K562 (cell line): ENCODE measurements around the gene MAST1. TPM values are rescaled to one million over a fixed set of nuclear protein-coding genes. Genes with fewer than 3 reads are reported as not detected.

ENCODE experiments used
- ATAC-seq: fragments of 200-7000 bp; cut with Tn5 transposase; 3 replicates; pipeline ENCODE4 v1.9.1; 2020; ENCODE audit warnings: moderate library complexity
- BruUV-seq: library from RNA; stranded (reverse); fragments of 400-500 nt; replicated peaks from 2 replicates; lab custom pipeline; 2021; lab: Mats Ljungman, UMichigan
- CTCF ChIA-PET: fragments of 300-600 bp; formaldehyde crosslinking; extraction: SDS; loops from one replicate; lab custom pipeline; 2021; ENCODE audit warnings: low intra/inter-chr PET ratio; lab: Yijun Ruan, JAX
- POLR2A ChIA-PET: fragments of 300-600, 350-650 bp; sonication (Branson Sonifier 250); formaldehyde crosslinking; extraction: SDS; loops from one replicate; lab custom pipeline; 2021; ENCODE audit warnings: antibody characterized with exemption, inconsistent platforms; lab: Yijun Ruan, JAX
- DNase-seq, 4 experiments: peaks; one replicate each; pipeline versions ENCODE4 v3.0.0 to v3.0.0-alpha.2; 2011 to 2018; ENCODE audit warnings: low spot score in 3 of 4, mixed read lengths in 3 of 4; ENCODE audit errors: extremely low read depth in 1 of 4
- FAIRE-seq: peaks from 2 replicates; lab custom pipeline; 2011; peaks lifted over from hg19 to GRCh38; lab: Jason Lieb, UNC
- H2AFZ ChIP-seq: 2 replicates; pipeline ENCODE4 v1.6.0; 2011; ENCODE audit warnings: low read depth, low read length, control low read depth, inconsistent platforms
- H3K27ac ChIP-seq: fragments of 200-600 bp; 3 replicates; pipeline ENCODE4 v1.8.0; 2011; ENCODE audit warnings: low read depth, mild to moderate bottlenecking, control low read depth, inconsistent platforms, low read length, moderate library complexity, mixed read lengths; ENCODE audit errors: extremely low read depth
- H3K27me3 ChIP-seq, 2 experiments: fragments of 300-600 bp in 1 of 2; 2 replicates in 1 of 2; 3 replicates in 1 of 2; pipeline versions ENCODE4 v1.6.0 to v1.8.0; 2011; ENCODE audit warnings: inconsistent platforms in 2 of 2, low read length in 2 of 2, mild to moderate bottlenecking in 1 of 2, mixed read lengths in 1 of 2, moderate library complexity in 1 of 2; ENCODE audit not compliant: control insufficient read depth in 2 of 2, insufficient read depth in 2 of 2
- H3K36me3 ChIP-seq: fragments of 300-600 bp; 3 replicates; pipeline ENCODE4 v1.8.0; 2011; ENCODE audit warnings: mild to moderate bottlenecking, low read length, inconsistent platforms; ENCODE audit not compliant: control insufficient read depth, insufficient read depth
- H3K4me1 ChIP-seq, 2 experiments: fragments of 200-600 bp in 1 of 2; replicated peaks in 1 of 2; 2 replicates in 1 of 2; 3 replicates in 1 of 2; pipeline versions ENCODE4 v1.5.1 to v1.8.0; 2011; ENCODE audit warnings: inconsistent platforms in 2 of 2, low read length in 2 of 2, mild to moderate bottlenecking in 1 of 2, mixed read lengths in 1 of 2, moderate library complexity in 1 of 2; ENCODE audit not compliant: control insufficient read depth in 2 of 2, insufficient read depth in 2 of 2
- H3K4me2 ChIP-seq: 2 replicates; pipeline ENCODE4 v1.6.1; 2011; ENCODE audit warnings: low read length, control low read depth, inconsistent platforms, mixed read lengths; ENCODE audit not compliant: insufficient read depth
- H3K4me3 ChIP-seq: fragments of 200-600 bp; sonication (generic), shearing (Covaris generic); 2 replicates; pipeline ENCODE4 v1.5.1; 2016; ENCODE audit warnings: control low read depth, inconsistent platforms
- H3K79me2 ChIP-seq: fragments of 200-600 bp; 3 replicates; pipeline ENCODE4 v1.8.0; 2011; ENCODE audit warnings: low read length, inconsistent platforms; ENCODE audit not compliant: control insufficient read depth, insufficient read depth
- H3K9ac ChIP-seq, 2 experiments: 2 replicates each; pipeline versions ENCODE4 v1.6.0 to v1.6.1; 2011; ENCODE audit warnings: low read depth in 2 of 2, low read length in 2 of 2, control low read depth in 1 of 2, inconsistent platforms in 1 of 2, mild to moderate bottlenecking in 1 of 2, mixed read lengths in 1 of 2; ENCODE audit not compliant: insufficient read depth in 1 of 2
- H3K9me1 ChIP-seq: one replicate; pipeline ENCODE4 v1.6.0; 2011; ENCODE audit warnings: inconsistent platforms, mild to moderate bottlenecking, low read length, moderate library complexity; ENCODE audit not compliant: control insufficient read depth, insufficient read depth
- H3K9me3 ChIP-seq: replicated peaks from 2 replicates; pipeline ENCODE4 v1.5.1; 2011; ENCODE audit warnings: low read depth, low read length, inconsistent platforms; ENCODE audit not compliant: control insufficient read depth, insufficient read depth
- H4K20me1 ChIP-seq: replicated peaks from 2 replicates; pipeline ENCODE4 v1.6.1; 2011; ENCODE audit warnings: low read length, inconsistent platforms, mixed read lengths; ENCODE audit not compliant: control insufficient read depth, insufficient read depth
- JUND ChIP-seq, 2 experiments: IDR thresholded peaks; 2 replicates in 1 of 2; 3 replicates in 1 of 2; pipeline ENCODE4 v1.6.1; 2011; ENCODE audit warnings: borderline replicate concordance in 2 of 2, low read depth in 2 of 2, low read length in 2 of 2, improper control_type of control experiment in 1 of 2, missing biosample characterization in 1 of 2, missing genetic modification characterization in 1 of 2, missing genetic modification reagents in 1 of 2
- NCOA4 ChIP-seq: fragments of 450-650 bp; IDR thresholded peaks from 2 replicates; pipeline ENCODE4 v1.6.1; 2018; ENCODE audit warnings: mild to moderate bottlenecking; ENCODE audit not compliant: partially characterized antibody
- RBM17 ChIP-seq: fragments of 200-400 bp; formaldehyde crosslinking; IDR thresholded peaks from 2 replicates; pipeline ENCODE4 v1.6.1; 2017; ENCODE audit warnings: low read depth, mild to moderate bottlenecking, low read length, borderline replicate concordance
- RBM25 ChIP-seq: fragments of 200-400 bp; formaldehyde crosslinking; IDR thresholded peaks from 2 replicates; pipeline ENCODE4 v1.6.1; 2018; ENCODE audit warnings: low read length, low read depth, moderate library complexity; ENCODE audit not compliant: severe bottlenecking
- ZNF24 ChIP-seq: fragments of 450-650 bp; IDR thresholded peaks from 2 replicates; pipeline ENCODE4 v1.6.1; 2016
- WGBS: fragments of 100-300 bp; shearing (Covaris generic); methylation state at CpG from one replicate; pipeline ENCODE4 v1.1.6; 2016; ENCODE audit warnings: low coverage, mixed read lengths; ENCODE audit not compliant: insufficient coverage; ENCODE audit errors: missing lambda C conversion rate; 5-methylcytosine and 5-hydroxymethylcytosine counted together
- in situ Hi-C: fragments of 300-500 bp; cut with MboI; formaldehyde crosslinking; loops from 4 replicates; pipeline ENCODE4 v1.15.0; 2018; ENCODE audit warnings: inconsistent platforms, mixed read lengths
- intact Hi-C: fragments of 100-400 bp; cut with micrococcal nuclease; formaldehyde crosslinking; loops from 2 replicates; pipeline ENCODE4 v1.14.2; 2022
- polyA plus RNA-seq, 8 experiments: library from polyadenylated mRNA; depleted of rRNA in 4 of 8; stranded (reverse) in 5 of 8; unstranded in 3 of 8; fragments of >200 nt; fragmentation: Nextera tagmentation in 2 of 8; fragmentation: Illumina TruSeq in 1 of 8; extraction: Ambion mirVana in 2 of 8; extraction: Trizol in 1 of 8; gene quantifications; 2 replicates each; pipeline versions ENCODE4 v1.2.1 to v1.2.3, GENCODE V29; 2011 to 2014; ENCODE audit warnings: inconsistent platforms in 1 of 8, missing spikeins in 1 of 8
- total RNA-seq, 7 experiments: library from RNA; depleted of rRNA in 6 of 7; stranded (reverse); fragments of >200 nt in 6 of 7; fragmentation: Illumina TruSeq in 2 of 7; extraction: Trizol in 2 of 7; gene quantifications; 2 replicates each; pipeline versions ENCODE4 v1.2.1 to v1.2.3, GENCODE V29; 2011 to 2021; ENCODE audit warnings: low replicate concordance in 1 of 7
- TF ChIP-seq, protein P1 (sequence below): fragments of 450-650 bp; IDR thresholded peaks from 2 replicates; pipeline ENCODE4 v1.6.1; 2016; ENCODE audit warnings: borderline replicate concordance
- TF ChIP-seq, protein P2 (sequence below), 2 experiments: fragments of 450-650 bp; formaldehyde crosslinking in 1 of 2; IDR thresholded peaks; 2 replicates each; pipeline versions ENCODE4 v1.4.0 to v1.6.1; 2014 to 2020; ENCODE audit warnings: mild to moderate bottlenecking in 2 of 2, borderline replicate concordance in 1 of 2, low read depth in 1 of 2
- TF ChIP-seq, protein P3 (sequence below): fragments of 250-450 bp; sonication (Bioruptor Pico); IDR thresholded peaks from 2 replicates; pipeline ENCODE4 v1.5.0; 2021

MAST1 gene
- total and polyA plus RNA-seq, 9 of the 15 experiments (the other 6 are each of a cell fraction or from before 2014, with no cell fraction given), result 0.48 to 10.3 (median 3.9) TPM

DNA sequence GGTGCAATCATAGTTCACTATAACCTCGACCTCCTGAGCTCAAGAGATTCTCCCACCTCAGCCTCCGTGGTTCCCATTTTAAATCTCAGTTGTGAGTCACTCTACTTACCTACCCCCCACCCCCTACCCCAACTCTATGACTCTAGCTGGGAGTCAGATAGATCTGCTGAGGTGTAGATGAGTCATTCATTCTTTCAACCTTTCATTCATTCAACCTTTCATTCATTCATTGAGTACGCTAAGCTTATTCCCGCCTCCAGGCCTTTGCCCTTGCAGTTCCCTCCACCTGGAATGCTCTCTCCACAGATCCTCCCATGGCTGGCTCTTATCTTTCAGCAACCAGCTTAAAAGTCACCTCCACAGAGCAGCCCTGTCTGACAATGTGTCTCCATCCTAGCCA, 1.1 kb upstream of the MAST1 start:
- FAIRE-seq, result peak; percentile 15
- intact Hi-C loops, result loop anchor here (5.0 kb wide), 1 partner anchor 50 kb away; the partner anchor contains the start of gene KLF1
- Histone ChIP-seq H3K9me3 (no peaks in the 10 kb centered on the region), H4K20me1 (peaks cover 15% of the 10 kb centered on the region), H3K9me1 (no peaks in the 10 kb centered on the region), H3K4me2 (no peak overlapping the region), H2AFZ (no peak overlapping the region), H3K79me2 (peaks cover 20% of the 10 kb centered on the region), H3K9ac (no peak overlapping the region), H3K27ac (no peak overlapping the region), H3K4me1 (peaks cover 53 to 72% of the 10 kb centered on the region in 2 experiments), H3K4me3 (no peak overlapping the region), H3K27me3 (no peaks in the 10 kb centered on the region; a peak in 1 of 5 replicates), H3K36me3 (peaks cover 2% of the 10 kb centered on the region; the same call in 1 of the 3 replicates)
- in situ Hi-C loops, result no loop called here
- ATAC-seq, result no peak
- whole genome bisulfite sequencing, result 54% methylated on average over 4 of the region's 4 CpGs
- peak in 3 of 4 experiments; percentile 39 to 47 (median 44) for DNase-seq
- BruUV-seq, result no TSS peak
- CTCF ChIA-PET, result no interaction called here
- POLR2A ChIA-PET, result interaction anchor here (0.9 kb wide), 1 partner anchor 70 kb away, joined by 4 read pairs; no protein-coding TSS in a partner anchor
- TF ChIP-seq RBM25 (peak; percentile 14), RBM17 (no peak), JUND (IDR thresholded peaks at IDR 0.05; ENCODE audit: borderline replicate concordance, low read depth, low read length) (peak; percentile 54), JUND (tag; IDR thresholded peaks at IDR 0.05; ENCODE audit: borderline replicate concordance, low read depth, low read length) (no peak), ZNF24 (peak; percentile 94), NCOA4 (no peak)
- TF ChIP-seq, protein P1, sequence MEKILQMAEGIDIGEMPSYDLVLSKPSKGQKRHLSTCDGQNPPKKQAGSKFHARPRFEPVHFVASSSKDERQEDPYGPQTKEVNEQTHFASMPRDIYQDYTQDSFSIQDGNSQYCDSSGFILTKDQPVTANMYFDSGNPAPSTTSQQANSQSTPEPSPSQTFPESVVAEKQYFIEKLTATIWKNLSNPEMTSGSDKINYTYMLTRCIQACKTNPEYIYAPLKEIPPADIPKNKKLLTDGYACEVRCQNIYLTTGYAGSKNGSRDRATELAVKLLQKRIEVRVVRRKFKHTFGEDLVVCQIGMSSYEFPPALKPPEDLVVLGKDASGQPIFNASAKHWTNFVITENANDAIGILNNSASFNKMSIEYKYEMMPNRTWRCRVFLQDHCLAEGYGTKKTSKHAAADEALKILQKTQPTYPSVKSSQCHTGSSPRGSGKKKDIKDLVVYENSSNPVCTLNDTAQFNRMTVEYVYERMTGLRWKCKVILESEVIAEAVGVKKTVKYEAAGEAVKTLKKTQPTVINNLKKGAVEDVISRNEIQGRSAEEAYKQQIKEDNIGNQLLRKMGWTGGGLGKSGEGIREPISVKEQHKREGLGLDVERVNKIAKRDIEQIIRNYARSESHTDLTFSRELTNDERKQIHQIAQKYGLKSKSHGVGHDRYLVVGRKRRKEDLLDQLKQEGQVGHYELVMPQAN, result no peak
- TF ChIP-seq, protein P2, sequence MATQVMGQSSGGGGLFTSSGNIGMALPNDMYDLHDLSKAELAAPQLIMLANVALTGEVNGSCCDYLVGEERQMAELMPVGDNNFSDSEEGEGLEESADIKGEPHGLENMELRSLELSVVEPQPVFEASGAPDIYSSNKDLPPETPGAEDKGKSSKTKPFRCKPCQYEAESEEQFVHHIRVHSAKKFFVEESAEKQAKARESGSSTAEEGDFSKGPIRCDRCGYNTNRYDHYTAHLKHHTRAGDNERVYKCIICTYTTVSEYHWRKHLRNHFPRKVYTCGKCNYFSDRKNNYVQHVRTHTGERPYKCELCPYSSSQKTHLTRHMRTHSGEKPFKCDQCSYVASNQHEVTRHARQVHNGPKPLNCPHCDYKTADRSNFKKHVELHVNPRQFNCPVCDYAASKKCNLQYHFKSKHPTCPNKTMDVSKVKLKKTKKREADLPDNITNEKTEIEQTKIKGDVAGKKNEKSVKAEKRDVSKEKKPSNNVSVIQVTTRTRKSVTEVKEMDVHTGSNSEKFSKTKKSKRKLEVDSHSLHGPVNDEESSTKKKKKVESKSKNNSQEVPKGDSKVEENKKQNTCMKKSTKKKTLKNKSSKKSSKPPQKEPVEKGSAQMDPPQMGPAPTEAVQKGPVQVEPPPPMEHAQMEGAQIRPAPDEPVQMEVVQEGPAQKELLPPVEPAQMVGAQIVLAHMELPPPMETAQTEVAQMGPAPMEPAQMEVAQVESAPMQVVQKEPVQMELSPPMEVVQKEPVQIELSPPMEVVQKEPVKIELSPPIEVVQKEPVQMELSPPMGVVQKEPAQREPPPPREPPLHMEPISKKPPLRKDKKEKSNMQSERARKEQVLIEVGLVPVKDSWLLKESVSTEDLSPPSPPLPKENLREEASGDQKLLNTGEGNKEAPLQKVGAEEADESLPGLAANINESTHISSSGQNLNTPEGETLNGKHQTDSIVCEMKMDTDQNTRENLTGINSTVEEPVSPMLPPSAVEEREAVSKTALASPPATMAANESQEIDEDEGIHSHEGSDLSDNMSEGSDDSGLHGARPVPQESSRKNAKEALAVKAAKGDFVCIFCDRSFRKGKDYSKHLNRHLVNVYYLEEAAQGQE (IDR thresholded peaks at IDR 0.05; ENCODE audit: borderline replicate concordance), result no peak
- TF ChIP-seq, protein P2 (CRISPR knock-in tag; IDR thresholded peaks at IDR 0.05; ENCODE audit: low read depth), result no peak
- TF ChIP-seq, protein P3, sequence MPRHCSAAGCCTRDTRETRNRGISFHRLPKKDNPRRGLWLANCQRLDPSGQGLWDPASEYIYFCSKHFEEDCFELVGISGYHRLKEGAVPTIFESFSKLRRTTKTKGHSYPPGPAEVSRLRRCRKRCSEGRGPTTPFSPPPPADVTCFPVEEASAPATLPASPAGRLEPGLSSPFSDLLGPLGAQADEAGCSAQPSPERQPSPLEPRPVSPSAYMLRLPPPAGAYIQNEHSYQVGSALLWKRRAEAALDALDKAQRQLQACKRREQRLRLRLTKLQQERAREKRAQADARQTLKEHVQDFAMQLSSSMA (CRISPR knock-in tag), result no peak
